Sigmoid colon (tissue), 4 donors: Measurements from ENCODE around the gene ATP2B2.

Experiments used
- CTCF ChIP-seq, 4 experiments: fragments of 450-650 bp in 3 of 4; fragments of 200-600 bp in 1 of 4; IDR thresholded peaks; one replicate each; pipeline ENCODE4 v1.5.1; 2016 to 2019; ENCODE audit warnings: antibody characterized with exemption in 4 of 4, mild to moderate bottlenecking in 3 of 4, moderate library complexity in 2 of 4
- EP300 ChIP-seq, 4 donors: sonication (generic); formaldehyde crosslinking; IDR thresholded peaks; one replicate each; pipeline ENCODE4 v1.6.1; 2017; ENCODE audit warnings: antibody characterized with exemption in 4 of 4
- POLR2A ChIP-seq, 2 donors: fragments of 450-650 bp; IDR thresholded peaks; one replicate each; pipeline ENCODE4 v1.6.1; 2016; ENCODE audit warnings: antibody characterized with exemption in 2 of 2, mild to moderate bottlenecking in 2 of 2, moderate library complexity in 2 of 2
- POLR2AphosphoS5 ChIP-seq, 4 donors: sonication (generic); formaldehyde crosslinking; IDR thresholded peaks; one replicate each; pipeline ENCODE4 v1.6.1; 2017; ENCODE audit warnings: antibody characterized with exemption in 4 of 4

GRCh38 chr3:10447527-10448260 is 57.7 kb downstream of the ATP2B2 start:
- TF ChIP-seq POLR2A (IDR thresholded peaks at IDR 0.05) (no peak), EP300 (IDR thresholded peaks at IDR 0.05) (no peak), CTCF (IDR thresholded peaks at IDR 0.05) (no peak), POLR2AphosphoS5 (IDR thresholded peaks at IDR 0.05) (no peak)
